Lung (tissue), 12 donors: ENCODE measurements around the gene CELSR1. TPM values are rescaled to one million over a fixed set of nuclear protein-coding genes. Genes with fewer than 3 reads are reported as not detected.

Experiments used
- ATAC-seq: fragments of 200-7000 bp; cut with Tn5 transposase; one replicate; pipeline ENCODE4 v1.9.1; 2020; ENCODE audit warnings: moderate number of reproducible peaks; ENCODE audit not compliant: insufficient read depth, low FRiP score
- DNase-seq, 3 donors: peaks; one replicate each; pipeline ENCODE4 v3.0.0-alpha.2; 2013 to 2017
- H3K27ac ChIP-seq, 2 donors: one replicate each; pipeline ENCODE4 v1.5.1; 2013; ENCODE audit warnings: mild to moderate bottlenecking in 2 of 2, moderate library complexity in 2 of 2, control low read depth in 1 of 2, inconsistent platforms in 1 of 2, low read depth in 1 of 2, low read length in 1 of 2
- H3K27me3 ChIP-seq, 3 donors: one replicate each; pipeline ENCODE4 v1.5.1; 2013; ENCODE audit warnings: low read length in 2 of 3; ENCODE audit not compliant: control insufficient read depth in 3 of 3, insufficient read depth in 3 of 3
- H3K36me3 ChIP-seq, 4 donors: one replicate each; pipeline ENCODE4 v1.5.1; 2013; ENCODE audit warnings: low read length in 4 of 4, mild to moderate bottlenecking in 1 of 4, moderate library complexity in 1 of 4; ENCODE audit not compliant: control insufficient read depth in 4 of 4, insufficient read depth in 4 of 4
- H3K4me1 ChIP-seq, 5 donors: one replicate each; pipeline ENCODE4 v1.5.1; 2013; ENCODE audit warnings: low read length in 5 of 5, mild to moderate bottlenecking in 2 of 5, moderate library complexity in 1 of 5; ENCODE audit not compliant: control insufficient read depth in 5 of 5, insufficient read depth in 5 of 5
- H3K4me3 ChIP-seq: one replicate; pipeline ENCODE4 v1.5.1; 2013; ENCODE audit warnings: mild to moderate bottlenecking, control low read depth, moderate library complexity
- H3K9ac ChIP-seq, 2 donors: one replicate each; pipeline ENCODE4 v1.5.1; 2013; ENCODE audit warnings: low read length in 2 of 2, control low read depth in 1 of 2; ENCODE audit not compliant: insufficient read depth in 1 of 2
- H3K9me3 ChIP-seq, 4 donors: one replicate each; pipeline ENCODE4 v1.5.1; 2013; ENCODE audit warnings: low read length in 3 of 4, mild to moderate bottlenecking in 1 of 4, moderate library complexity in 1 of 4; ENCODE audit not compliant: control insufficient read depth in 4 of 4, insufficient read depth in 3 of 4
- CTCF ChIP-seq: IDR thresholded peaks from 2 replicates; pipeline ENCODE4 v1.5.1; 2012; ENCODE audit warnings: mild to moderate bottlenecking; ENCODE audit errors: control extremely low read depth, extremely low read depth
- WGBS, 2 donors: extraction: QIAGEN DNeasy Blood & Tissue Kit; methylation state at CpG; one replicate each; pipeline ENCODE4 v1.1.7; 2013; 5-methylcytosine and 5-hydroxymethylcytosine counted together
- polyA plus RNA-seq, 2 donors: library from polyadenylated mRNA; stranded (reverse); fragments of 200-250 nt; gene quantifications; one replicate each; pipeline ENCODE4 v1.2.1, GENCODE V29; 2013
- total RNA-seq, 2 donors: library from RNA; depleted of rRNA in 1 of 2; stranded (reverse); fragments of >200 nt in 1 of 2; gene quantifications; one replicate each; pipeline ENCODE4 v1.2.1, GENCODE V29; 2014 to 2021
- donor health status: control.
- donor health status: control.
- donor health status: Bipolar disorder and iron deficiency.
- donor health status: healthy.
- donor health status: DM: yes; HTN: yes; CAD: no.

CELSR1 gene
- total and polyA plus RNA-seq, 4 donors: 14.0 to 65.9 (median 32.7) TPM

GRCh38 chr22:46417769-46418168, 119.7 kb downstream of the CELSR1 start:
- 54 to 64% methylated on average over 7 of the region's 7 CpGs for WGBS, 2 donors
- Histone ChIP-seq H3K4me3 (no peak overlapping the region), H3K27me3 (peaks cover 0 to 9% (median 6%) of the 10 kb centered on the region in 3 donors), H3K4me1 (peaks cover 0 to 27% (median 0%) of the 10 kb centered on the region in 5 donors), H3K9ac (no peak overlapping the region), H3K9me3 (peaks cover 0 to 3% (median 0%) of the 10 kb centered on the region in 4 donors), H3K36me3 (no peaks in the 10 kb centered on the region), H3K27ac (peak overlapping the region in 1 of 2 donors; percentile 47)
- ATAC-seq: no peak
- DNase-seq: peak in 1 of 3 donors; percentile 22
- no peak for TF ChIP-seq CTCF

- TF ChIP-seq CTCF: no peak
- no peak overlapping the region for H3K4me3 ChIP-seq
- ATAC-seq (no peak), DNase-seq (no peak)
- H3K27me3 ChIP-seq: peaks cover 0 to 9% (median 6%) of the 10 kb centered on the region in 3 donors
- peak overlapping the region in 1 of 2 donors; percentile 47 for H3K27ac ChIP-seq
- peaks cover 0 to 25% (median 0%) of the 10 kb centered on the region in 5 donors for H3K4me1 ChIP-seq
- peaks cover 0 to 3% (median 0%) of the 10 kb centered on the region in 4 donors for H3K9me3 ChIP-seq
- 75 to 86% methylated on average over 24 of the region's 24 CpGs for WGBS, 2 donors
- H3K36me3 ChIP-seq: no peaks in the 10 kb centered on the region
- no peak overlapping the region for H3K9ac ChIP-seq
Measured at GRCh38 chr22:46416891-46417580, 120.4 kb downstream of the CELSR1 start.

- no peak for DNase-seq
- Histone ChIP-seq H3K9me3 (peaks cover 0 to 3% (median 0%) of the 10 kb centered on the region in 4 donors), H3K9ac (no peak overlapping the region), H3K36me3 (no peaks in the 10 kb centered on the region), H3K27ac (no peak overlapping the region), H3K27me3 (peaks cover 0 to 9% (median 6%) of the 10 kb centered on the region in 3 donors), H3K4me1 (peaks cover 0 to 25% (median 0%) of the 10 kb centered on the region in 5 donors), H3K4me3 (no peak overlapping the region)
- no peak for ATAC-seq
- 82 to 86% methylated on average over 14 of the region's 14 CpGs for WGBS, 2 donors
- TF ChIP-seq CTCF: no peak
Measured at GRCh38 chr22:46416520-46416871, 120.9 kb downstream of the CELSR1 start.
